Measurements from ENCODE around the gene APC.

The APC gene

DNA sequence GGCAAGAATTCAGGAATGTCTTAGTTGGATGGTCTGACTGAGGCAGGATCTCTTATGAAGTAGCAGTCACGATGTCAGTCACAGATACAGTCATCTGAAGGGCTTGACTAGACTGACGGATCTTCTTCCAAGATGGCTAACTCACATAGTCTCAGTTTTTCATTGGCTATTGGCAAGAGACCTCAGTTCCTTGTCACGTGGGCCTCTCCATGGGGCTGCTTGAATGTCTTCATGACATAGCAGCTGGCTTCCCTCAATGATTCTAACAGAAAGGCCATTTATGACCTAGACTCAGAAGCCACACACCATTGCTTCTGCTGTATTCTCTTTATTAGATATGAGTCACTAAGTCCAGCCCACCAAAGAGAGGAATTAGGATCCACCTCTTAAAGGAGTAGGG is 4.7 kb downstream of the APC start:
- H3K36me3 ChIP-seq (ENCODE audit: control insufficient read depth, insufficient read depth, low read length) = no peaks in the 10 kb centered on the region
- no peaks in the 10 kb centered on the region for H3K9me3 ChIP-seq (ENCODE audit: control insufficient read depth, low read length)
- H3K4me3 ChIP-seq (ENCODE audit: extremely low read depth, insufficient read depth, low read length, poor library complexity, severe bottlenecking) = no peak overlapping the region
- H3K4me1 ChIP-seq (ENCODE audit: control insufficient read depth, insufficient read depth, low read length, poor library complexity, severe bottlenecking) = peaks cover 3% of the 10 kb centered on the region
- WGBS, 2 experiments (ENCODE audit: insufficient coverage in 2 of 2) = 97% methylated on average over 3 of the region's 3 CpGs
- H3K27ac ChIP-seq (ENCODE audit: low read depth, low read length, severe bottlenecking) = no peak overlapping the region

- H3K27ac ChIP-seq (ENCODE audit: low read depth, low read length, severe bottlenecking) = no peak overlapping the region
- no peaks in the 10 kb centered on the region for H3K9me3 ChIP-seq (ENCODE audit: control insufficient read depth, low read length)
- no peaks in the 10 kb centered on the region for H3K36me3 ChIP-seq (ENCODE audit: control insufficient read depth, insufficient read depth, low read length)
- no peak overlapping the region for H3K4me3 ChIP-seq (ENCODE audit: extremely low read depth, insufficient read depth, low read length, poor library complexity, severe bottlenecking)
- WGBS, 2 experiments (ENCODE audit: insufficient coverage in 2 of 2) = 91 to 95% methylated on average over 3 to 4 of the region's 4 CpGs
- H3K4me1 ChIP-seq (ENCODE audit: control insufficient read depth, insufficient read depth, low read length, poor library complexity, severe bottlenecking) = peaks cover 3% of the 10 kb centered on the region
Measured at GRCh38 chr5:112743631-112744030, 5.9 kb downstream of the APC start.

- Histone ChIP-seq H3K9me3 (ENCODE audit: control insufficient read depth, low read length) (no peaks in the 10 kb centered on the region), H3K4me1 (ENCODE audit: control insufficient read depth, insufficient read depth, low read length, poor library complexity, severe bottlenecking) (no peaks in the 10 kb centered on the region), H3K27ac (ENCODE audit: low read depth, low read length, severe bottlenecking) (no peak overlapping the region), H3K36me3 (ENCODE audit: control insufficient read depth, insufficient read depth, low read length) (no peaks in the 10 kb centered on the region), H3K4me3 (ENCODE audit: extremely low read depth, insufficient read depth, low read length, poor library complexity, severe bottlenecking) (no peak overlapping the region)
- WGBS, 2 experiments (ENCODE audit: insufficient coverage in 2 of 2) = no CpG with 5 or more reads among the region's 1 CpG
Measured at GRCh38 chr5:112752335-112752734, 14.7 kb downstream of the APC start.

GRCh38 chr5:112755703-112756102 is 18.0 kb downstream of the APC start:
- Histone ChIP-seq H3K4me3 (ENCODE audit: extremely low read depth, insufficient read depth, low read length, poor library complexity, severe bottlenecking) (no peak overlapping the region), H3K4me1 (ENCODE audit: control insufficient read depth, insufficient read depth, low read length, poor library complexity, severe bottlenecking) (no peaks in the 10 kb centered on the region), H3K9me3 (ENCODE audit: control insufficient read depth, low read length) (no peaks in the 10 kb centered on the region), H3K27ac (ENCODE audit: low read depth, low read length, severe bottlenecking) (no peak overlapping the region), H3K36me3 (ENCODE audit: control insufficient read depth, insufficient read depth, low read length) (peaks cover 14% of the 10 kb centered on the region)
- 80% methylated on average over 1 of the region's 2 CpGs; no CpG with 5 or more reads in 1 of the 2 experiments for WGBS, 2 experiments (ENCODE audit: insufficient coverage in 2 of 2)

DNA sequence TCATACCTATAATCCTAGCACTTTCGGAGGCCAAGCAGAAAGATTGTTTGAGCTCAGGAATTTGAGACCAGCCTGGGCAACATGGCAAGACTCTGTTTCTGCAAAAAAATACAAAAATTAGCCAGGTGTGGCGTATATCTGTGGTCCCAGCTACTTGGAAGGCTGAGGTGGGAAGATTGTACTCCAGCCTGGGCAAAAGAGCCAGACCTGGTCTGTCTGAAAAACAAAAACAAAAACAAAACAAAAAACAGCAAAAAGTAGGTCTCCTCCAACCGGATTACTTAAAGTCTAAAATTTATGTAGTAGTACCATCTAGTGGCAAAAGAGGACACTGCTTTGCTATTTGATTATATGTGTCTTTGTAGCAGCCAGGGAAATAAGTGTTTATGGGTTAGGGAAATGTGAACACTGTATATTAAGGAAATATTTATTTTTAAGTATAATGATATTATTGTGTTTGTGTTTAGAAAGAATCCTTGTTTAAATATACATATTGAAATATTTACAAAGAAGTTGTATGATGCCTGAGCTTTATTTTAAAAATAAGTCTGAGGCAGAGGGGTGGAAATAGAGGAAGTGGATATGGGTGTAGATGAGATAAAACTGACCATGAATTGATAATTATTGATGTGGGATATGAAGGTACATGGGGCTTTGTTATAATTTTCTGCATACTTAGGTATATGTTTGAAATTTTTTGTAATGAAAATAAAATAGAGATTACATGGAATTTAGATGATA is 20.0 kb downstream of the APC start:
- H3K27ac ChIP-seq (ENCODE audit: low read depth, low read length, severe bottlenecking) = no peak overlapping the region
- no peaks in the 10 kb centered on the region for H3K4me1 ChIP-seq (ENCODE audit: control insufficient read depth, insufficient read depth, low read length, poor library complexity, severe bottlenecking)
- H3K4me3 ChIP-seq (ENCODE audit: extremely low read depth, insufficient read depth, low read length, poor library complexity, severe bottlenecking) = no peak overlapping the region
- WGBS, 2 experiments (ENCODE audit: insufficient coverage in 2 of 2) = 78 to 100% methylated on average over 1 to 2 of the region's 3 CpGs
- H3K36me3 ChIP-seq (ENCODE audit: control insufficient read depth, insufficient read depth, low read length) = peaks cover 24% of the 10 kb centered on the region
- H3K9me3 ChIP-seq (ENCODE audit: control insufficient read depth, low read length) = no peaks in the 10 kb centered on the region

GRCh38 chr5:112758676-112759075 is 21.0 kb downstream of the APC start:
- WGBS, 2 experiments (ENCODE audit: insufficient coverage in 2 of 2) = 88 to 95% methylated on average over 4 to 7 of the region's 7 CpGs
- Histone ChIP-seq H3K4me3 (ENCODE audit: extremely low read depth, insufficient read depth, low read length, poor library complexity, severe bottlenecking) (no peak overlapping the region), H3K36me3 (ENCODE audit: control insufficient read depth, insufficient read depth, low read length) (peaks cover 25% of the 10 kb centered on the region), H3K27ac (ENCODE audit: low read depth, low read length, severe bottlenecking) (no peak overlapping the region), H3K9me3 (ENCODE audit: control insufficient read depth, low read length) (no peaks in the 10 kb centered on the region), H3K4me1 (ENCODE audit: control insufficient read depth, insufficient read depth, low read length, poor library complexity, severe bottlenecking) (no peaks in the 10 kb centered on the region)

GRCh38 chr5:112762113-112762810 is 24.6 kb downstream of the APC start:
- Histone ChIP-seq H3K27ac (ENCODE audit: low read depth, low read length, severe bottlenecking) (no peak overlapping the region), H3K4me1 (ENCODE audit: control insufficient read depth, insufficient read depth, low read length, poor library complexity, severe bottlenecking) (no peaks in the 10 kb centered on the region), H3K4me3 (ENCODE audit: extremely low read depth, insufficient read depth, low read length, poor library complexity, severe bottlenecking) (no peak overlapping the region), H3K9me3 (ENCODE audit: control insufficient read depth, low read length) (no peaks in the 10 kb centered on the region), H3K36me3 (ENCODE audit: control insufficient read depth, insufficient read depth, low read length) (peaks cover 25% of the 10 kb centered on the region)
- WGBS, 2 experiments (ENCODE audit: insufficient coverage in 2 of 2) = 100% methylated on average over 1 of the region's 1 CpG

DNA sequence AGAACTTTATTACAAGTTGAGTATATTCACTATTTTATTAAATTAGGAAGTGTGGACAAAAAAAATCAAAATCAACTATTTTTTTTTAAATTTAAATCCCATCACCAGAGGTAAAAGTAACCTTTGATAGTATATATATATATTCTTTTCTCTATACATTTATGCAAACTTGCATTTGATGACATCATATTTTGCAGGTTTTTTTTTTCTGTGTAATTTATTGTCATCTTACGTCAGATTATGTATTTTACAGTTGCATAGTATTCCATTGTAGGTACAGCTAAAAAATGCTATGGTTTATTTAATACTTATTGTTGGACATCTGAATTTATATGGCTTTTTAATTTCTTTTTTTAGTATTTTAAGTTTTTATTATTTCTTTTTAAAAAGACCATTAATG is 25.5 kb downstream of the APC start:
- no peaks in the 10 kb centered on the region for H3K4me1 ChIP-seq (ENCODE audit: control insufficient read depth, insufficient read depth, low read length, poor library complexity, severe bottlenecking)
- no peak overlapping the region for H3K27ac ChIP-seq (ENCODE audit: low read depth, low read length, severe bottlenecking)
- H3K9me3 ChIP-seq (ENCODE audit: control insufficient read depth, low read length) = no peaks in the 10 kb centered on the region
- no CpG with 5 or more reads among the region's 1 CpG for WGBS, 2 experiments (ENCODE audit: insufficient coverage in 2 of 2)
- peaks cover 33% of the 10 kb centered on the region for H3K36me3 ChIP-seq (ENCODE audit: control insufficient read depth, insufficient read depth, low read length)
- no peak overlapping the region for H3K4me3 ChIP-seq (ENCODE audit: extremely low read depth, insufficient read depth, low read length, poor library complexity, severe bottlenecking)

- H3K36me3 ChIP-seq (ENCODE audit: control insufficient read depth, insufficient read depth, low read length) = peaks cover 21% of the 10 kb centered on the region
Measured at GRCh38 chr5:112772124-112772523, 34.4 kb downstream of the APC start.

DNA sequence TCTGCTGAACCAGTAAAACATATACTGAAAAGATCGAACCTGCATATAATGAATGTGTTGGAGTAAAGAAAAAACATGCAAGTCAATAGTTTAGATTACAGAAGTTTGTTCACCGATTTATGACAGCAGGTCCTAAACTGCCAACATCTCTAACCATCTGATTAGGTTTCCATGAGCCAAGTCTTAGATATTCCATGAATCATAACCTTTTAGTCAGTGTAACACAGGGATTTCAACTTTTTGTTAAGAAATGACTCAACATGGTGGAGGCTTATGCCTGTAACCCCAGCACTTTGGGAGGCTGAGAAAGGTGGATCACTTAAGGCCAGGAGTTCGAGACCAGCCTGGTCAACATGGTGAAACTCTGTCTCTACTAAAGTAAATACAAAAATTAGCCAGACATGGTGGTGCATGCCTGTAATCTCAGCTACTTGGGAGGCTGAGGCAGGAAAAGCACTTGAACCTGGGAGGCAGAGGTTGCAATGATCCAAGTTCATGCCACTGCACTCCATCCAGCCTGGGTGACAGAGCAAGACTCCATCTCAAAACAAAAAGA is 38.7 kb downstream of the APC start:
- Histone ChIP-seq H3K4me1 (ENCODE audit: control insufficient read depth, insufficient read depth, low read length, poor library complexity, severe bottlenecking) (no peaks in the 10 kb centered on the region), H3K36me3 (ENCODE audit: control insufficient read depth, insufficient read depth, low read length) (peaks cover 25% of the 10 kb centered on the region), H3K9me3 (ENCODE audit: control insufficient read depth, low read length) (no peaks in the 10 kb centered on the region), H3K4me3 (ENCODE audit: extremely low read depth, insufficient read depth, low read length, poor library complexity, severe bottlenecking) (no peak overlapping the region), H3K27ac (ENCODE audit: low read depth, low read length, severe bottlenecking) (no peak overlapping the region)
- 92% methylated on average over 2 of the region's 3 CpGs; no CpG with 5 or more reads in 1 of the 2 experiments for WGBS, 2 experiments (ENCODE audit: insufficient coverage in 2 of 2)

More at GRCh38 chr5:112772124-112772523, 34.4 kb downstream of the APC start:
- Histone ChIP-seq H3K4me1 (ENCODE audit: control insufficient read depth, insufficient read depth, low read length, poor library complexity, severe bottlenecking) (no peaks in the 10 kb centered on the region), H3K27ac (ENCODE audit: low read depth, low read length, severe bottlenecking) (no peak overlapping the region), H3K9me3 (ENCODE audit: control insufficient read depth, low read length) (no peaks in the 10 kb centered on the region), H3K4me3 (ENCODE audit: extremely low read depth, insufficient read depth, low read length, poor library complexity, severe bottlenecking) (no peak overlapping the region)

DNA sequence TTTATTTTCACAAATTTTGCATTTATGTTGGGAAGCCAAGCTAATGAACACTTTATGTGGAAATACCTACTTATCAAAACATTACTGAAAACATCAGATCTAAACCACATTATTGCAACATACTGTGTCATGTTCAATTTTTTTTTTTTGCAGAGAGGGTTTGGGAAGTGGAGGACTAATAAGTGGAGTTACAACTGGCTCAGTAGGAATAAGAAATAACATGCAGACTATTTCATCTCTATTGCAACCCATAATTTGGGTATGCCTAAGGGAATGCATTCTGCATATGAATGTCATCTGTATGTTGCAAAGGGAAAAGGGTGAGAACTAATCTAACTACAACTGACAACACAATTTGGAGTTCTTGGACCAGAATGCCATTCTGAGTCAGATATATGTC is 41.8 kb downstream of the APC start:
- no peak overlapping the region for H3K27ac ChIP-seq (ENCODE audit: low read depth, low read length, severe bottlenecking)
- H3K4me1 ChIP-seq (ENCODE audit: control insufficient read depth, insufficient read depth, low read length, poor library complexity, severe bottlenecking) = no peaks in the 10 kb centered on the region
- peaks cover 34% of the 10 kb centered on the region for H3K36me3 ChIP-seq (ENCODE audit: control insufficient read depth, insufficient read depth, low read length)
- no peak overlapping the region for H3K4me3 ChIP-seq (ENCODE audit: extremely low read depth, insufficient read depth, low read length, poor library complexity, severe bottlenecking)
- H3K9me3 ChIP-seq (ENCODE audit: control insufficient read depth, low read length) = no peaks in the 10 kb centered on the region
